CD4-positive, alpha-beta T cell treated with Interleukin-12 subunit alpha and Interleukin-12 subunit beta, for 1 hour (primary cell): Measurements from ENCODE around the gene RPL22.

Source experiments
- DNase-seq: peaks from one replicate; pipeline ENCODE4 v3.0.0-alpha.2; 2020

Gene RPL22

DNA sequence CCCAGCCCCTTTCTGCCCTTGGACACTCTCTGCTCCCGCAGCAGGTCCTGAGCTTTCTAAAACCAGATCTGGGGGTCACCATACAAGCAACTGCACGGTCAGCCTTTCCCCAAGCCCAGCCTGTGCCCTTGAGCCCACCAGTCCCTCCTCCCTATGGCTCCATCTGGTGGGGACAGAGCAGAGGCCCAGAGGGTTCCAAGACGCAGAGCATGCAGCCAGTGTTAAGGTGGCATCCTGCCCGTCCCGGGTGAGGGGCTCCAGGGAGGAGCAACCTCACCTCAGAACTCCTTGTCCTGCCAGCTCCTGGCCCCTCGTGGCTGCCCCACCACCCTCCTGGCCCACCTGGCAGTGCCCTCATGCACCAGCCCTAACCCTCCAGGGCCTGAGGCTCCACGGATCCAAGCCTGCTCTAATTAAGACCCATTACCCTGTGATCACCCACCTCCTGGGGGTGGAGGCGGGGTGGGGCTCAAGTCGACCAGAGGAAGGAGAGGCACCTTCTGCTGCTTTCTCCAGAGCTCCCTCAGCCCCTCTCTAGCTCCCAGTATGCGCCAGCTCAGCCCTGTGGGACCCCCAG is 27.8 kb downstream of the RPL22 start:
- no peak for DNase-seq

DNA sequence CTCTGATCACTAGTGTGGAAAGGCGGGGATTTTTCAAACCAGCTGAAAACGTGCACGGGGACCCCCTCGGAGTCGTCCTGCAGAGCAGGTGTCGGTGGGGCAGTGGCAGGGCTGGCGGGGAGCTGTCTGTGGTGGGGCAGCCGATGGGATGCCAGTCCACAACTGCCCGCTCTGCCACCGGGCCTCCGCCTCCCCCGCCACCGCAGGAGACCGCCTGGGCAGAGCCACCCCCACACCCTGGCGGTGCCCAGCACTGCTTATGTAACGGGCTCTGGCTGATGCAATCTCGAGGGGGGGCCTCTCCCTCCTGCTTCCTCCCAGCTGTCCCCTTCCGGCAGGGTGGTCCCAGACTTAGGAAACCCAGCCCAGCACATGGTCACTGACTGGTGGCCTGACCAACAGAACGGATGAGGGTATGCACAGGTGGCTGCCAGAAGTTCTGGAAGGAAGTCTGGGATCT is 28.6 kb downstream of the RPL22 start:
- no peak for DNase-seq

DNA sequence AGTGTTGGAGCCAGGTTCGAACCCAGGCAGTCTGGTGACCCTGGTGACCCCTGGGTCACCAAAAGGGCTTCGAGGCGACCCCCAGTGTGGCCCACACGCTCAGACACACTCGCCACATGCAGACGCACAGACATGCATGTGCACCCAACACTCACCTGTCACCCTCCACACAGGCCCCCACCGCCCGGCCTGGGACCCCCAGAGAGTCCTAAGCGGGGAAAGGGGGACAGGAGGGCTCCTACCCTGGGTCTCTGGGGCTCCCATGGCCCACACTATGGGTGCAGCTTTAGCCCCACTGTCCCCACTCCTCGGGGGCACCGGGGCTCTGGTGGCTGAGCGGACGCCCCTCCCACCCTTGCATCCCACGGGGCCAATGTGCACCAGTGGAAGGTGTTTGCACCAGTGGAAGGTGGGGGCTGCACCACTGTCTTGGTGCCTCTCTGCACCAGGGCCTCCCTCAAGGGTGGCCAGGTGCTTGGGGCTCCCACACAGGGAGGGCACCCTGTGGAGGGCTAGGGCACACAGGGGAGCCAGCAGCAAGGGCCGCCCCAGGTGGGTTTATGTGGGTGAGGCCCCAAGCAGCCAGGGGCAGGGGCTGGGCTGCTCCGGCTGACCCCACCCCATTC is 29.2 kb downstream of the RPL22 start:
- no peak for DNase-seq

DNA sequence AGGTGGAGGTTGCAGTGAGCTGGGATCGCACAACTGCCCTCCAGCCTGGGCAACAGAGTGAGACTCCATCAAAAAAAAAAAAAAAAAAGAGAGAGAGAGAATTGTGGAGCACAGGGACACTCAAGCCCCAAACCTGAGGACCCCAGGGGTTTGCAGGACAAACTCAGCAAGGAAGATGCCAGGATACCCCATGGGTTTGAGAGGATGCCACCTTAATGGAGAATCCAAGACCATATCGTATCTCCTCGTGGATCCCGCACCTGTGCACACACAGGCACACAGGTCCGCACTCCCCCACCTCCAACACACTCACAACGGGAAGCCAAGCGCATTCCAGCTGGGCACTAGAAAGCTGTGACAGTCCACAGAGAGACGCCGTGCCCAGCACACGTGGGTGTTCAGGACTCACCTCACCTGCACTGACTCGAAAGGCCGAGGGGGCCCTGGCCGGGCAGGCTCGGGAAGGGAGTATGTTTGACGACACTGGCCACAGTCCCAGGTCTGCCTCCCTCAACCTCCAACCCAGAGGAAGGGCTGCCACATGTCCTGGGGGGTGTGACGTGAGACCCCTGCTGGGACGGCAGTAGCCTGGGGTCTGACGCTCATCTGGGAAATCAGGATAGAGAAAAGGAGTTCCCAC is 30.3 kb downstream of the RPL22 start:
- DNase-seq, result no peak

DNA sequence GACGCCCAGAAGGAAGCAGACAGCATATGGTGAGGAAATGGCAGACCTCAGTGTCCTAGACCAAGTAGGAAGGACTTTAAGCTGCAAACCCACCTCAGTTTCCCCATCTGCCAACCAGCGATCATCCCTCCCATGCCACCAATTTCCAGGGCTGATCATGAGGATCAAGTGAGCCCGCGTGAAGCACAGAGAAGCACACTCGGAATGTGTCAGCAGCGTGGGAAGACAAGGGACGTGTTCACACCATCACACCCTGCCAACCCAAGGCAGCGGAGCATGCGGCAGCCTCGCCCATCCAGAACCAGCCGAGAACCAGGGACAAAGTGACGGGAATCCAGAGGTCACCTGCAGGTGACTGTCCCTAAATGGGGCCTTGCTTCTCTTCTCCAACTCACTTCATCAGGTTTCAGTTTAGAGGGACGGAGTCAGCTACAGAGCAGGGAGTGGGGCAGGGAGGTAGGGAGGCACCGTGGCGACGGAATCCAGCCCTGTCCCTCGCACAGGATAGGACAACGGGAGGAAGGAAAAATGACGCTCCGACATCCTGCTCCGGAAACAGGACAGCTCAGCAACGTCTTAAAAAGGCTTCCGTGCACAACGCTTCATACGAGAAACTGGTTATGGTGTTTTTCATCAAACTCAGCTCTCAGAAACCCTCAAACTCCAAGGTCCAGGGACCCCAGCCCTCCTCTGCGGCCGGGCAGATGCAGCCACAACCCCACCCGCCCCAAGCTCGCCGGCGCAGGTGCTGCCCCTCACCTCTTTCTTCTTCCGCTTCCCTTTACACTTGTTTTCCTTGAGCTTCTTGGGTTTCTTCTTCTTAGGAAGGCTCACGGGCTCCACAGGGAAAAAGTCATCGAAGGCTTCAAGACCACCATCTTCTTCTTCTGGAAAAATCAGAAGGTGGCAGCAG is 31.7 kb downstream of the RPL22 start:
- DNase-seq, result no peak

- no peak for DNase-seq
Measured at GRCh38 chr1:6166655-6167390, 32.6 kb downstream of the RPL22 start.

DNA sequence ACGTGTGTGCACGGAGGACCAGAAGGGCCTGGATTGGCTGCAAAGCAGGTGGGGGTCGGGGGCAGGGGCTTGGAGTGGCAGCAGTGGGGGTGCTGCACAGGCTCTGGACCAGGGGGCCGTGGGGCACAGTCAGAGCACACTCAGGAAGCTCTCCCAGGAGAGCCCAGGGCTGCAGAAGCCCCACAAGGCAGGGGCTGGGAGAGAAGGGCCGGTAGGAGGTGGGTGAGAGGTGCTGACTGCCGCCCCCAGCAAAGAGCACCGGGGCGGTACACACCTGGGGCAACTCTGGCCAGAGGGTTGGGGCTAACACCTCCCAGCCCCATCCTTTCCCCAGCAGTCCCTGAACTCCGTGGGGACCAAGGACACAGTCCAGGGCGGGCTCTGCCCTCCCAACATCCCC is 33.2 kb downstream of the RPL22 start:
- no peak for DNase-seq

GRCh38 chr1:6165441-6165985 is 33.9 kb downstream of the RPL22 start:
- no peak for DNase-seq

GRCh38 chr1:6165027-6165426 is 34.4 kb downstream of the RPL22 start:
- no peak for DNase-seq

- no peak for DNase-seq
Measured at GRCh38 chr1:6163973-6164617, 35.3 kb downstream of the RPL22 start.

DNA sequence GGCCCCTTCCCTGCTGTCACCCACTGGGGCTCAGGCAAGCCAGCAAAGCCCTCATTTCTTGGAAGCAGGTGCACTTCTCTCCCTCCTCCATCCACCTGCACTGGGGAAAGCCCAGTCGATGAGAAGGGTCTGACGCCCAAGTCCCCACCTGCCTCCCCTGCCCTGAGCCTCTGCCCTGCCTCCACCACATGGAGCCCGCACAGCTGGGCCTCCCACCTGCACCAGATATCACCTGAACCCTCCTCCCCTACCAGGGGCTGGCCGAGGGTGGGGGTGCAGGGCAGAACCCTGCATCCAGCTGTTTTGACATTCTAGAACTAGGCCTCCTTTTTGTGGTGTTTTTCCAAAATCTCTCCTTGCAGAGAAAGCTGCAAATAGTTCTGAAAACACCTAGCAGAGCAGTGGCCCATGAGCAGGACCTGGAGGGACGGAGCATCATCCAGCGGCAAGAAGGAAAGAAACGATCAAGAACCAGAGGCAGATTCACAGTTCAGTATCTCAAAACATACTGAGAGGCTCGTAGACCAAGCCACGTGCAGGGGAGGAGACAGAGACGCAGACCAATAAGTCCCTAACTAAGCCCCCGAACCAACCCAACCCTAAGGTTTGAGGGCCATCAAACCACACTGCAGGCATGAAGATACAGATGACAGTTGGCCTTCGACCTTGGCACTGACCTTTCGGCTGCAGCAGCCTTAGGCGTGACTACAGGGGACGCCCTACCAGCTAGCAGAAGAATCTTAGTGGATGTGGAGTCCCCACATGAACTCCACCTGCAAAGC is 36.0 kb downstream of the RPL22 start:
- no peak for DNase-seq

DNA sequence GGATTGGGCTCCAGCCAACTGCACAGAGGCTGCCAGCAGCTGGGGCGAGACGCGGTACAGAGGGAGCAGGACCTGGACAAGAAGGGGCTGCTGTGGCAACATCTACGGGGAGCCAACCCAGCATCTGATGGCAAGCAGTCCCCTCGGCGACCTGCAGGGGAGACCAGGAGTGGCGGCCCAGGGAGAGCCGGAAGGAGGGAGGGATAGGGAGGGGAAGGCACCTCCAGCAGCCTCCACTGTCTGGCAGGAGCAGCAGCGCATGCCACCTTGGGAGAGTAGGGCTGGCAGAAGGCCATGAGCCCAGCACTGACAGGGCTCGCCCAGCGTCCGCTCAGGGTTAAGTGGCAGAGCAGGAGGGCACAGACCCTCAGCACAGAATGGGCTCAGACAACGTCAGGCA is 36.6 kb downstream of the RPL22 start:
- DNase-seq, result no peak

GRCh38 chr1:6162341-6162740 is 37.1 kb downstream of the RPL22 start:
- no peak for DNase-seq

DNA sequence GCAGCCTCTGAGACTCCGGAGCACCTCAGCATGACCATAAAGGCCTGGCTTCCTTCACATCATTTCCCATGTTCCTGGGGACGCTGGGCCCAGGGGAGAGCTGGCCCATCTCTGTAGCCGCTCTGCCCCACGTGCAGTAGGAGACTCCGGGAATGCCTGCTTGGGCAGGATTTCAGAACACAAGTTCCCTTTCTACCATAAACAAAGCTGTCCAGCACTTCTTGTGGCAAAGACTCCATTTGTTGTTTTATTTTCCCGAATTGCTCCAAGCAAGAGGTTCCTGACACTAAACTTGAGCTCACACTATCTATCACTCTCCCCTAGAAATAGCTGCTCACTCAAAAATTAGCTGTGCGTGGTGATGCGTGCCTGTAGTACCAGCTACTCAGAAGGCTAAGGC is 41.2 kb downstream of the RPL22 start:
- no peak for DNase-seq

DNA sequence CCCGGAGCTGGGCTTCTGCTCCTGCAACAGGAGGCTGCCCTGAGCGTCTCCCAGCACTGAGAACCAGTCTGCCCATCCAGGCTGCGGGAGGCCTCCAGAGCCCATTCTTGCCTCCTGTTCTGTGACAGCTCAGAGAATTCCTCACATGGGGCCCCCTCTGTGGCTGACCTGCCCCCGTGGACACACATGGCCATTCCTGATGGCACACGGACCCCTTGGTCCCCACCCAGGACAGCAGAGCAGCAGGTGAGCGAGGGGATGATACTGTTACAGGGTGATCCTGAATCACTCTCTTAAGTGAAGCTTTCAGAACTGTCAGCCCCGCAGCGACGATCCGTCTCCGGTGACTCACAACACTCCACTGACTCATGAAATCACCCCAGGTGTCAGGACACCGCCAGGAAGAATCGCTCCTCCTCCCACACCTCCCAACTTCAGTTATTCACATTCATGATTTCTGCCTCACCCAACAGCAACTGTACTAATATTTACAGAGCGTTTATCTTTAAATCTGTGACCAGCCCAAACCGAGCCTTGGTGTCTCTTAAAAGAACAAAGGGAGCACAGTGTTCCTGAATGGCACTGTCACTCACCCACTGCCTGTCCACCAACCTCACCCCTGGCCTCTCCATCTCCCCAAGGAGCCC is 41.7 kb downstream of the RPL22 start:
- no peak for DNase-seq

DNA sequence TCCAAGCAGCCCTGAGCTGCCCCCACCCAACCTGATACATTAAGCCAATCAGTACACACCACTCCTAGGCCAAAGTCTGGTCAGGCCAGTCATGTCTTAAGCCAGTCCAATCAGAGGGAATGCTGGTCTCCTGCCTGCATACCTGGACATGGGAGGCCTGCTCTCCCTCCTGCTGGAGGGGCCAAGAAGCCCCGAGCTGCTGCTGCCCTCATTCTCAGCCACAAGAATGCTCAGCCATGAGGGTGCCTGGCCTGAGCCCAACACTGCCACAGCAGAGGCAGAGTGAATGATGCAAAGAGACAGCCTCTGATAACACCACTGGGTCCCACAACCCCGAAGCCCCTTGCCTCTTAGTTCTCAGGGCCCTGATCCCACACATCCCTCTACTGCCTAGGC is 42.3 kb downstream of the RPL22 start:
- no peak for DNase-seq

DNA sequence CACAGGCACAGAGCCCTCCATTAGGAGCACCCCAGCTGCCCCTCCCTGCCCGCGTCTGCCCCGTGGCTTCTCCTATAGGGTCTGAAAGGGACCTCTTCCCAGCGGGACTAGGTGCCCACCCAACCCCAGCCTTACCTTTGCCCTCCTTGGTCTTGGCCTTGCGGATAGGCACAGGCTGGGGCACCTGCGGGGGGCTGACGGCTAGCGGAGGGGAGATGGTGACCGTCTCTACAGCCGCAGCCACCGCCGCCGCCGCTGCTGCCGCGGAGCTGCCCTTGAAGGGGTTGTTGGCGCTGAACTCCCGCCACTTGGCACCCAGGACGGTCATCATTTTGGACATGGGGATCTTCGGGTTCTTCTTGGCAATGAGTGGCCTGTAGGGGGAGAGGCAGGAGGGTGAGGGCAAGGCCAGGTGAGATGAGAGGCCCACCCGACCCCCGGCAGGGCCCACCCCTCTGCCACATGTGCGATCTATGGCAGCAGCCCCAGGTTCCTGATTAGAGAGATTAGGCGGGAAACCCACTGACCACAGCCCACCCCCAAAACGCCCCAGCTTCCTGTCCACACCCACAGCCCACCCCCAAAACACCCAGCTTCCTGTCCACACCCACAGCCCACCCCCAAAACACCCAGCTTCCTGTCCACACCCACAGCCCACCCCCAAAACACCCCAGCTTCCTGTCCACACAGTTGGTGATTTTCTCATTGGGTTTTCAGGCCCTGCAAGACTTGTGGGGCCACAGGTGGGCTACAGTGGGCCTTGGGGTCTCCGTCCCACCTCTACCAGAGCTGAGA is 44.7 kb downstream of the RPL22 start:
- no peak for DNase-seq

GRCh38 chr1:6152882-6153281 is 46.5 kb downstream of the RPL22 start:
- DNase-seq, result no peak

DNA sequence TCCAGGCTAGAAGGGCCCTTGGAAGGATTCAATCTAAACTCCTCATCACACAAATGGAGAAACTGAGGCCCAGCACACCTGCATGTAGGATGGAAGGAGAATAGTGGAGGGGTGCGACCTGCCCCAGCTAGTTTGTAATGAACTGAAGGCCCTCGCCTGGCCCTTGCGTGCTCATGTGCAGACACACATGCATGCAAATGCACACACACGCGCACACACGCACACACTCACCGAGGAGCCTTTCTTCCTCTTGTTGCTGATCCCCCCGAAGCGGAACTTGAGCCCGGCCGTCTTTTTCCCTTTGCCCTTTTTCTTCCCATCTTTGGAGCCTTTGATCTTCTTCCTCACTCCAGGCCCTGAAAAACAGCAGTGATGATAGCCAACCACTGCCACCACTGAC is 47.2 kb downstream of the RPL22 start:
- no peak for DNase-seq
